GM21737 (cell line): Measurements from ENCODE around the gene HIRIP3.
A peak's percentile ranks its signal among the peaks of the same experiment; 100 is the strongest.

Experiments
- ATAC-seq: cut with Tn5 transposase; IDR thresholded peaks from one replicate; pipeline ENCODE4 v1.9.1; 2021; ENCODE audit warnings: mild to moderate bottlenecking, moderate library complexity; ENCODE audit not compliant: unreplicated experiment

Gene HIRIP3

DNA sequence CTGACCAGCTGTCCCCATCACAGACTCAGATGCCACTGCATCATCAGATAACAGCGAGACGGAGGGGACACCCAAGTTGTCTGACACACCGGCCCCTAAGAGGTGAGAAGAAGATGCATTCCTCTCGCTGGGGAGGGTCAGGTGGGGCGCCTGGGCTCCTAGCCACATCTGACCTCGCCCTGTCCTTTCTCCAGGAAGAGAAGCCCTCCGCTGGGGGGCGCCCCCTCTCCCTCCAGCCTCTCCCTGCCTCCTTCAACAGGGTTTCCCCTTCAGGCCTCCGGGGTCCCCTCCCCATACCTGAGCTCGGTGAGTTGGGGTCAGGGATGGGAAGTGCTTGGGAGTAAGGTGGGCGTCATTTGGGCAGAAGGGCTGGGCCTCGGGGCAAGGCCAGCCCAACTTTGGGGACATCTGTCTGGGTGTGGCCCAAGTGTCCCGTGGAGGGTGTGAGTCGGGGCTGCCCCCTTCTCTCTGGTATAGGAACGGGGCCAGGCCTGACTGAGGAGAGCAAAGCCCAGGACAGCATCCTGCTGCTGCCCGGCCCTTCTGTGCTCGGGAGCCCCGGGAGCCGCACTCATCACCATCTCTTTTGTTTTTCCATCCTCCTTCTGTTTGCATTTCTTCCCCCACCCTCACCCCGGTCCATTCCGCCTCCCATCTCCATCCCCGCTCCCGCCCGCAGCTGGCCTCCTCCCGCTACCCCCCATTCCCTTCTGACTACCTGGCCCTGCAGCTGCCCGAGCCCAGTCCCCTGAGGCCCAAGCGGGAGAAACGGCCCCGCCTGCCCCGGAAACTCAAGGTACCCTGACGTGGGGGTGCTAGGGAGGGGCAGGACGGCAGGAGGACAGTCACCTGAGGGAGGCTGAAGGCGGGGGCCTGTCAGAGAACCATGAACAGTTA lies 5.6 kb upstream of the HIRIP3 start:
- ATAC-seq, result no peak

DNA sequence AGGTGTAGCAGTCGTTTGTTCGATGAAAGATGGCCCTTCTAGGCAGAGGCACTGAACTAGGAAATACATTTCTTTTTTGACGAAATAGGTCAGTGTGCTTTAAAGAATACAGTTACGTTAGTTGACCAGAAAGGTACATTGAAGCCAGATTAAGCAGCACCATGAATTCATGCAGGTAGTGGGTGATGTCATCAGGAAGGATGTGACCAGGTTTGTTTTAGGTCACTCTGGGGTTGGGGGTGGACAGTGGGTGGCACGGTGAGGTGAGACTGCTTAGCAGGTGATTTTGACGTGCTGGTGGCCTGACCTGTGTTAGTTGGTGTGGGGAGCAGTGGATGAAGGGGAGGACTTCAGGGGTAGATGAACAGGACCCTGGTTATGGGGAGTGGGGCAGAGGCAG lies 4.2 kb upstream of the HIRIP3 start:
- no peak for ATAC-seq

DNA sequence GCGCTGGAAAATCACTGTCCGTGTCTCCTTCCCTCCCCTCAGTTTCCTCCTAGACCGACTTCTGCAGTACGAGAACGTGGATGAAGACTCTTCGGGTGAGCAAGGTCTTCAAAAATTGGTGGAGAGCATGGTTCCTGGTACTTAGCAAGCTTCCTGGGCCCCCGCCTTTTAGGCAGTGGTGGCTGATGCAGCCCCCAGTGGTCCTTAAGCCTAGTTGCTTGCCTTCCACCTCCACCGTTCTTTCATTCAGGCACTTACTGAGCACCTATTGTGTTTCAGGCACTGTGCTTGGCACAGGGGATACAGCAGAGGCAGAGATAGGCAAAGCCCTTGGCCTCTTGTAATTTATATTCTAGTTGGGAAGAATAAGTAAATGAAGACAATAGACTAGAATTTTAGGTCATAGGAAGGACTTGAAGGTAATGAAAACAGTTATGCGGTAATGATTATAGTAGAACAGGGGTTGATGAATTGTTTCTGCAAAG lies 1.4 kb upstream of the HIRIP3 start:
- no peak for ATAC-seq

DNA sequence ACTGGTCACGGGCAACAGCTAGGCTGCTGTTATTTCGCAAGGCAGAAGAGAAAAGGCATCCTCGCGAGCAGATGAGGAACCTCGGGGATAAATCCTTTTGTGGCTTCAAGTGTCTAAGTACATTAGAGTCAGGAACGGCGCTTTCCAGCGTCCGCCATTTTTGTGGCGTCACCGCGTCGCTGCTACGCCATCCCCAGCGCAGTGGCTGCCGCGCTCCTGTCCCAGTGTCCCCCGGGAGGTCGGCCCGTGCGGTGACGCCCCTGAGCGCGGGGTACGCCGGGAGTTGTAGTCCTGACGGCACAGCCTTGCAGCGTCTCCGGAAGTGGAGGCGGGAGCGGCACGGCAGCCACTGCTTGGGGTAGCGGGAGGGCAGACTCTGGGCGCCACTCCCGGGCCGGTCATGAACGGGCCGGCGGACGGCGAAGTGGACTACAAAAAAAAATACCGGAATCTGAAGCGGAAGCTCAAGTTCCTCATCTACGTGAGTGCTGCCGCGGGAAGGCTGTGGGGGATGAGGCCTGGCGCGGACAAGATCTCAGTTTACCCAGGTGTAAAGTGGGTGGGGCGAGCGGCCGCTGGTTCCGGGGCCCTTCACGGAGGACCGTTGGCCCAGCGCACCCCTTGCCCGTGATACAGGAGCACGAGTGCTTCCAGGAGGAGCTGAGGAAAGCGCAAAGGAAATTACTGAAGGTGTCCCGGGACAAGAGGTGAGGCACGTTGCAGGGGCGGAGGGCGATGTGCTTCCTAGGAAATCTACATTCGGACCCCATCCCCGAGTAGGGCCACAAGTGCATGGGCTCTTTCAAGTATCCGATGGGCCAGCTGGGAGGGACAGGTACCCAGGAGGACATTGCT lies 721 bp upstream of the HIRIP3 start, which contains the start of gene INO80E:
INO80E (plus strand) TSS at position 331 of the 855 bp plus-strand sequence; CDS start at position 401, 70 bp downstream.
- peak; percentile 86 for ATAC-seq

DNA sequence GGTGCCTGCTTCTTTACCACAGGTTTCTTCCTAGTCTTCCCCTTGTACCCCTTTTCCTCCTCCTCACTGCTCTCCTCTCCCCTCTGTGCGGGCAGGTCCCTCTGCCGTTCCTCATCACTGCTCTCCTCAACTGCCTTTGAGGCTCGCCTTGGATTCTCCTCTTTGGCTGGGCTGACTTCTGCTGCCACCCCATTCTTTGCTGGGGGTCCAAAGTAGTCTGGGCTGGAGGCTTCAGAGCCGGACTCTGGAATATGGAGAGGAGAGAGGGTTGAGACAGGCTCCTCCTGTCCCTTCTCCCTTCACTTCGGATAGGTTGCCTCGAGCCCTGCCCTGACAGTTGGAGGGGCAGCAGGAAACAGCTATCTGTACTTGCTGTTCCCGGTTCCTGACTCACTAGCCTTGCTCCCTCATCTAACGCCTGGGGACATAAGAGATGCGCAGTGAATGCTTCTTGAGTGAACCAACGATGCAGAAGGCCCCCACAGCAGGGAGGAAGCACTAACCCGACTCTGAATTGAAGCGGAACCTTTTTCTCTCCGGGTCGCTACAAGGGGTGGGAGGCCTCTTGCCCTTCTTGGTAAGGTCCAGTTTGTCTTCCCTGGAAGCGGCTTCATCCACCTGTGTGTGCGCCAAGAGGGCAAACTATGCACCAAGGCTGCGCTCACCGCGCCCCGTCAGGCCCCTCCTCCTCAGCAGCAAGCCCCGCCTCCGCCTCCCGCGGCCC lies 655 bp downstream of the HIRIP3 start:
- peak; percentile 28 for ATAC-seq

DNA sequence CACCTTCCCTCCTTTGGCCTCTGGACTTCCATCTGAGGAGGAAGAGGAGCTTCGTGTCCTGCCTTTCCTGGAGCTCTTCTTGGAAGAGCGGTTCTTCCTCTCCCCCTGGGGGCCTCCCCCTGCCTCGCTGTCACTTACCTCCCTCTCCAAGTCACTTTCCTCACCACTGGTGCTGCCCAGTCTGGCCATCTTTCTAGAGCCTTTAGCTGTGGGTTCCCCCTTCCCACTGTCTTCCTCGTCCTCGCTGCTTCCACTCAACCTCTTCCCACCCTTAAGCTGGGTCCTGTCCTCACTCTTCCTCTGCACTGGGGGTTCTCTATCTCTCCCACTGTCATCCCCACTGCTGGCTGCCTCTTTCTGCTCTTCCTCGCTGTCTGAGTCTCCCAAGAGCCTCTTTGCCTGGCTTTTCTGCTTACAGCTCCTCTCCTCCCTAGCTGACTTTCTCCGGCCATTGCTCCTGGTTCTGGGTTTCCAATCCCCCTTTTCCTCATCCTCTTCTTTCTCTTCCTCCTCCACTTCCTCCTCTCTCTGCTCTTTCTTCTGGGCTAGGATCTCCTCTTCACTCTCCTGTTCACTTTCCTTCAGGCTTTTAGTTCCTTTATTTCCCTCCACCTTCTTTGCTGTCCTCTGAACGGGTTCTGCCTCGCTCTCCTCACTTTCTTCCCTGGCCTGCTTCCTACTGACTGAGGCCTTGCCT lies 1.4 kb downstream of the HIRIP3 start:
- no peak for ATAC-seq

DNA sequence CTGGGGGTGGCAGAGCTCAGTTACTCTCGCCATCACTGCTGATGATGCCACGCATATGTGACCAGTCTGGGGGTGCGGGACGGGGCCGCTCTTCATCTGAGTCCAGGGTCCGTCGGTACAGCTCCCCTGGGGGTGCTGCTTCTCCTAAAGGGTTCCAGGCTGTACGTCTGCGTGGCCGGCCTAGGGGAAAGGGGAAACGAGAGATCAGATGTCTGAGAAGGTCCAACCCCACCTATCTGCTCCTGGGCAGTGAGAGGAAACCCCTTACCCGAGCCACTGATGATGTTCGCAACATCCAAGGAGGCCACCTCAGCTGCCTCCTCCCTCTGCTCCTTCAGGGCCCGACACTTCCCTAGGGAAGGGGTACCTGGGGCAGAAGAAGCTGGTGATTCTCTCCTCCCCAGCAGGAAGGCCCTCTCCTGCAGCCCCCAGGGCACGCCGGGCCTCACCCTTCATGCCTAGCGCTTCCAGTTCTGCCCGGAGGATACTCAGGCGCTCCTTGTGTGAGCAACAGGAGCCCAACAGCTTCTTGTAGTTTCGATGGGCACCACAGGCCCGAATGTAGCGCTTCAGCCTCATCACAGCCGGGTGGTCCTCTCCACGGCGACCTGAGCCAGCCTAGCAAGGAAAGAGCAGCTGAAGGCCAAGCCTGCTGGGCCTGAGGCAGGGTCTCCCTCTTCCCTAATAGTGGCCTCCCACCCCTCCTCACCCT lies 2.1 kb downstream of the HIRIP3 start:
- no peak for ATAC-seq

DNA sequence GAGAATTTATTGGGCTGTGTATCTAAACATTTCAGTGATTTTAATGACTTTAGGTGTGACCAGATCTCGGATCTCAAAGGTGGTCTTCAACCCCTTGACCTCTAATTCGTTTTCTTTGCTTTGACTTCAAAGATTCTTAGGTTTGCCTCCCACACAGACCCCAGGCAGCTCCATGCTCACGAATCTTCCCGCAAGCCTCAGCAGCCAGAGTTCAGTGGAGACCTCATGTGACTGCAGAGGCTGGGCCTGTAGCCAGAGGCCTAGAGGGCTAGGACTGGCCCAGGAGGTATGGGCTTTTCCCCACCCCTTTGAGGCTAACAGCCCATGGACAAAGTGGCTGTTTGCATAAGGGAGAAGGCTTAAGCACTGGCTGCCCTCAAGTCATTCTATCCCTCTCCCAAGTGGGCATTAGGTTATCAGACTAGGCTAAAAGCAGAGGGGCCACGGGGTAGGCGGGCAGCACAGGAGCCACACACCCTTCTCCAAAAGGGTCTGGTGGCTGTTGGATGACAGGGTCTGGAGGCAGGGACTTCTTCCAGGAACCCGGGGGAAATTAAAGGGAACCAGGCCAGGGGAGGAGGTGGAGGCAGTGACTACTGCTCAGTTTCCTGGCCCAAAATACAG lies 3.0 kb downstream of the HIRIP3 start:
- no peak for ATAC-seq

DNA sequence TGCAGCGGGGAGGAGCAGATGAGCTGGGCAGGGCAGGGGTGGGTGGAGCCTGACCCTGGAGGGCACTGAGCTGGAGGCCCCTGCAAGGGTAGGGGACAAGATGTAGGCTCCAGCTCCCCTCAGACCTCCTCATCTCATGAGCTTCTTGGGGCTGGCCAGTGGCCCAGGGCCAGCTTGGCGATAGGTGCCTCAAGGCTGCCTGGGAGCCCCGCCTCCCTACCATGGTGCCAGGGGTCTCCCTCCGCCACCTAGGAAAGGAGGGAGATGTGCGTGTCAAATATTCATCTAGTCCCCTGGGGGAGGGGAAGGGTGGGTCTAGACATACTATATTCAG lies 3.9 kb downstream of the HIRIP3 start:
- no peak for ATAC-seq

DNA sequence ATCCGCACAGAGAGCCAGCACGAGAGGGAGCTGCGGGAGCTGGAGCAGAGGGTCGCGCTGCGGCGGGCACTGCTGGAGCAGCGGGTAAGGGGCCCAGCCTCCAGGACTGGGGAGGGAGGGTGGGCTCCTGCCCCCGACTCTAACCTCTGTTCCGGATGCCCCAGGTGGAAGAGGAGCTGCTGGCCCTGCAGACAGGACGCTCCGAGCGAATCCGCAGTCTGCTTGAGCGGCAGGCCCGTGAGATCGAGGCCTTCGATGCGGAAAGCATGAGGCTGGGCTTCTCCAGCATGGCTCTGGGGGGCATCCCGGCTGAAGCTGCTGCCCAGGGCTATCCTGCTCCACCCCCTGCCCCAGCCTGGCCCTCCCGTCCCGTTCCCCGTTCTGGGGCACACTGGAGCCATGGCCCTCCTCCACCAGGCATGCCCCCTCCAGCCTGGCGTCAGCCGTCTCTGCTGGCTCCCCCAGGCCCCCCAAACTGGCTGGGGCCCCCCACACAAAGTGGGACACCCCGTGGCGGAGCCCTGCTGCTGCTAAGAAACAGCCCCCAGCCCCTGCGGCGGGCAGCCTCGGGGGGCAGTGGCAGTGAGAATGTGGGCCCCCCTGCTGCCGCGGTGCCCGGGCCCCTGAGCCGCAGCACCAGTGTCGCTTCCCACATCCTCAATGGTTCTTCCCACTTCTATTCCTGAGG lies 4.4 kb downstream of the HIRIP3 start:
- ATAC-seq, result no peak

DNA sequence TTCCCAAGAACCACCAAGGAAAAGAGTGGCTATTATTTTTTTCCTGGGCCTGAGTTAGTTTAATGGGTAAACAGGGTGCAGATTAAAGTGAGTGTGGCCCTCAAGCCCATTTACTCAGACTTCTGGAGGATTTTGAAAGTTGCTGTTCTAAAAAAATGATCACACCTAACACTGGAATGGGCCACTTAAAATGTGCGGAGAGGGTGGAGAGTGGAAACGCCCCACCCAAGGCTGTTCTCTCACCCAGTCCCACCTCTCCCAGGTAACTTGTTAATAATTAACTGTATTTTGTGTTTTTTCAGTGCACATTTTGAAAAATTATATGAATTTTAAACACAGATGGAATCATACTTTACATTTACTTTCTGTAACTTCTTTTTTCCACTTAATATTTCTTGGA lies 5.4 kb downstream of the HIRIP3 start:
- ATAC-seq, result no peak

DNA sequence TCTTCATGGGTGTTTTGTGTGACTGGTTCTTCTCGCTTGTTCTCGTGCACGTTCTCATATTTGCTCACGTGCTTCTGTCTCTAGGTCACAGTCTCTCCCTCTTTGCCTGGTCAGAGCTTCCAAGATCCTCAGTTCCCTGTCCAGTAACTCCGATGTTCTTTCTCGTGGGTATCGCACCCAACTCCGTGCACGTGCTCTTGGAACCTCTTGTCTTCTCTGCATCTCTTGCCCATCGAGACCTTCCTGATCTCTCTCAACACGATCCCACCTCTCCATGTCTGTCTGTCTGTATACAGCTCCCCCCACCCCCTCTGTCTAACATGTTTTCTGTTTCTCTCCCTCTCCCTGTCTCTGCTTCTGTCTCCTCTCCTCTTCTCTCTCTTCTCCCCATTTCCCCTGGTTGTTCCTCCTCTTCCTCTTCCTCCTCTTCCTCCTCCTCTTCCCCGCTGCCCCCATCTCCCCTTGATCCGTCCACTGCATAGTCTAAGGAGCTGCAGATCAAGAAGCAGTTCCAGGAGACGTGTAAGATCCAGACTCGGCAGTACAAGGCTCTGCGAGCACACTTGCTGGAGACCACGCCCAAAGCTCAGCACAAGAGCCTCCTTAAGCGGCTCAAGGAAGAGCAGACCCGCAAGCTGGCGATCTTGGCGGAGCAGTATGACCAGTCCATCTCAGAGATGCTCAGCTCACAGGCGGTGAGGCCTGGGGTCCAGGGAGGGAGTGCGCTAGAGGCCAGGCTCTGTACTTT lies 6.1 kb downstream of the HIRIP3 start:
- ATAC-seq, result no peak

DNA sequence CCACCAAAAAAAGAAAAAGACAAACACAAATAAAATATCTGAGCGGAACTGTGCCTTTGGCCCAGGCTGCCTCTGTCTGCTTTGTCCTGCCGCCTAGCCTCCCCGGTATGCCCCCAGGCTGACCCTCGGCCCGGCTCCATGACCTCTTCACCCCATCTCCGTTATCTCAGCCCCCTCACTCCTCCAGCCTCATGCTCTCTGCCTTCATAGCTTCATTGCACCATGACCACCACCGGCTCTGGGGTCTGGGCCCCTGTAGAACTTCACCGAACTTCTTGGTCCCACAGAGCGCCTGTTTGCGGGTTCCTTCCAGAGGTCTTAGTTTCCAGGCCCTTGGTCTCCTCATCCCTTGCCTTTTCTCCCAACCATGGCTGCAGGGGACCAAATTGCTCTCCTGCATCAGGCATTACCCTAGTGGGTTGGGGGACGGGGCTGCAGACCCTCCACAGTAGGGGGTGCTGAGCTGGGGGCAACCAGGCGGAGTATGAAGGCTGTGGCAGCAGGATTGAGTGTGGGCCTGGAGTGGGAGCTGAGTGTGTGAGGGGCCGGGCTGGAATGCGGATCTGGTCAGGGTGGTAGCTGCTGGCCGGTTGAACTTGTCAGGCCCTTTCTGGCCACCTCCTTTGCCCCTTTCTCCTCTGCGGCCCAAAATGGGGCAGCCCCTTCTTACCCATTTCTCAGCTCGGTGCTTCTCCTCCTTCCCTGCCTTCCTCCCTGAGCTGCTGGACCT lies 6.9 kb downstream of the HIRIP3 start:
- ATAC-seq, result no peak

DNA sequence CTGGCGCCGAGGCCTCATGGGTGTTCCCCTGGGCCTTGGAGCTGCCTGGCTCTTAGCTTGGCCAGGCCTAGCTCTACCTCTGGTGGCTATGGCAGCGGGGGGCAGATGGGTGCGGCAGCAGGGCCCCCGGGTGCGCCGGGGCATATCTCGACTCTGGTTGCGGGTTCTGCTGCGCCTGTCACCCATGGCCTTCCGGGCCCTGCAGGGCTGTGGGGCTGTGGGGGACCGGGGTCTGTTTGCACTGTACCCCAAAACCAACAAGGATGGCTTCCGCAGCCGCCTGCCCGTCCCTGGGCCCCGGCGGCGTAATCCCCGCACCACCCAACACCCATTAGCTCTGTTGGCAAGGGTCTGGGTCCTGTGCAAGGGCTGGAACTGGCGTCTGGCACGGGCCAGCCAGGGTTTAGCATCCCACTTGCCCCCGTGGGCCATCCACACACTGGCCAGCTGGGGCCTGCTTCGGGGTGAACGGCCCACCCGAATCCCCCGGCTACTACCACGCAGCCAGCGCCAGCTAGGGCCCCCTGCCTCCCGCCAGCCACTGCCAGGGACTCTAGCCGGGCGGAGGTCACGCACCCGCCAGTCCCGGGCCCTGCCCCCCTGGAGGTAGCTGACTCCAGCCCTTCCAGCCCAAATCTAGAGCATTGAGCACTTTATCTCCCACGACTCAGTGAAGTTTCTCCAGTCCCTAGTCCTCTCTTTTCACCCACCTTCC lies 7.9 kb downstream of the HIRIP3 start:
- no peak for ATAC-seq

DNA sequence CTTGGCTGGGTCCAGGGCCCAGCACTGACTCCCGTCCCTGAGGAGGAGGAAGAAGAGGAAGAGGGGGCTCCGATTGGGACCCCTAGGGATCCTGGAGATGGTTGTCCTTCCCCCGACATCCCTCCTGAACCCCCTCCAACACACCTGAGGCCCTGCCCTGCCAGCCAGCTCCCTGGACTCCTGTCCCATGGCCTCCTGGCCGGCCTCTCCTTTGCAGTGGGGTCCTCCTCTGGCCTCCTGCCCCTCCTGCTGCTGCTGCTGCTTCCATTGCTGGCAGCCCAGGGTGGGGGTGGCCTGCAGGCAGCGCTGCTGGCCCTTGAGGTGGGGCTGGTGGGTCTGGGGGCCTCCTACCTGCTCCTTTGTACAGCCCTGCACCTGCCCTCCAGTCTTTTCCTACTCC lies 8.5 kb downstream of the HIRIP3 start:
- no peak for ATAC-seq

DNA sequence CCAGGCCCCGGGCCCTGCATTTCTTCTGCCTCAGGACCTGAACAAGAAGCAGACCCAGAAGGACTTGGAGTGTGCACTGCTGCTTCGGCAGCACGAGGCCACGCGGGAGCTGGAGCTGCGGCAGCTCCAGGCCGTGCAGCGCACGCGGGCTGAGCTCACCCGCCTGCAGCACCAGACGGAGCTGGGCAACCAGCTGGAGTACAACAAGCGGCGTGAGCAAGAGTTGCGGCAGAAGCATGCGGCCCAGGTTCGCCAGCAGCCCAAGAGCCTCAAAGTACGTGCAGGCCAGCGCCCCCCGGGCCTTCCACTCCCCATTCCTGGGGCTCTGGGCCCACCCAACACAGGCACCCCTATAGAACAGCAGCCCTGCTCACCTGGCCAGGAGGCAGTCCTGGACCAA lies 9.2 kb downstream of the HIRIP3 start:
- ATAC-seq, result no peak

DNA sequence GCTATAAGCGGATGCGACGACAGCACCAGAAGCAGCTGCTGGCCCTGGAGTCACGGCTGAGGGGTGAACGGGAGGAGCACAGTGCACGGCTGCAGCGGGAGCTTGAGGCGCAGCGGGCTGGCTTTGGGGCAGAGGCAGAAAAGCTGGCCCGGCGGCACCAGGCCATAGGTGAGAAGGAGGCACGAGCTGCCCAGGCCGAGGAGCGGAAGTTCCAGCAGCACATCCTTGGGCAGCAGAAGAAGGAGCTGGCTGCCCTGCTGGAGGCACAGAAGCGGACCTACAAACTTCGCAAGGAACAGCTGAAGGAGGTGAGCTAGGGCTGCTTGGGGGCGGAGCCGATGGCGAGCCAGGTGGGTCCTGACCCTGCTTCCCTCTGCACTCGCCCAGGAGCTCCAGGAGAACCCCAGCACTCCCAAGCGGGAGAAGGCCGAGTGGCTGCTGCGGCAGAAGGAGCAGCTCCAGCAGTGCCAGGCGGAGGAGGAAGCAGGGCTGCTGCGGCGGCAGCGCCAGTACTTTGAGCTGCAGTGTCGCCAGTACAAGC lies 10.1 kb downstream of the HIRIP3 start:
- no peak for ATAC-seq
